ENCODE measurements around the gene LRRC32.
"Not testable (repeated sequence)": the region's sequence is repeated elsewhere in the genome, so short reads cannot be mapped to it uniquely, and the experiment has no call there.

The LRRC32 gene

GRCh38 chr11:76625472-76626186 lies 44.9 kb downstream of the LRRC32 start:
- no peak for DNase-seq

GRCh38 chr11:76624500-76625379 lies 45.8 kb downstream of the LRRC32 start:
- DNase-seq: no peak

- DNase-seq: no peak
Measured at GRCh38 chr11:76623884-76624419, 46.6 kb downstream of the LRRC32 start.

- no peak for DNase-seq
Measured at GRCh38 chr11:76623171-76623883, 47.2 kb downstream of the LRRC32 start.

- no peak for DNase-seq
Measured at GRCh38 chr11:76622493-76623094, 48.0 kb downstream of the LRRC32 start.

GRCh38 chr11:76621868-76622267 lies 48.7 kb downstream of the LRRC32 start:
- DNase-seq: no peak

GRCh38 chr11:76621466-76621865 lies 49.1 kb downstream of the LRRC32 start:
- DNase-seq: no peak

GRCh38 chr11:76620489-76620888 lies 50.1 kb downstream of the LRRC32 start:
- DNase-seq: no peak

- not testable (repeated sequence) for DNase-seq
Measured at GRCh38 chr11:76619801-76620200, 50.7 kb downstream of the LRRC32 start.

GRCh38 chr11:76617553-76618265 lies 52.8 kb downstream of the LRRC32 start:
- no peak for DNase-seq

GRCh38 chr11:76616676-76617552 lies 53.6 kb downstream of the LRRC32 start:
- no peak for DNase-seq

- DNase-seq: no peak
Measured at GRCh38 chr11:76615950-76616349, 54.6 kb downstream of the LRRC32 start.

- DNase-seq: no peak
Measured at GRCh38 chr11:76614471-76615179, 55.9 kb downstream of the LRRC32 start.

- no peak for DNase-seq
Measured at GRCh38 chr11:76613901-76614300, 56.6 kb downstream of the LRRC32 start.

- DNase-seq: no peak
Measured at GRCh38 chr11:76612226-76612625, 58.3 kb downstream of the LRRC32 start.

- DNase-seq: no peak
Measured at GRCh38 chr11:76610871-76611475, 59.6 kb downstream of the LRRC32 start.

- no peak for DNase-seq
Measured at GRCh38 chr11:76610371-76610770, 60.2 kb downstream of the LRRC32 start.

GRCh38 chr11:76609736-76610370 lies 60.7 kb downstream of the LRRC32 start:
- DNase-seq: no peak

GRCh38 chr11:76608879-76609460 lies 61.6 kb downstream of the LRRC32 start:
- not testable (repeated sequence) for DNase-seq
